GM12878 (cell line): ENCODE results near the gene OR2AT4.

Experiments
- BRCA1 ChIP-seq: IDR thresholded peaks from 2 replicates; pipeline ENCODE4 v1.6.1; 2011; ENCODE audit warnings: low read depth, low read length, improper control_type of control experiment
- CHD4 ChIP-seq: fragments of 200-600 bp; sonication (generic); IDR thresholded peaks from 2 replicates; pipeline ENCODE4 v1.6.1; 2016; ENCODE audit warnings: mild to moderate bottlenecking
- CTCF ChIP-seq, 3 experiments: IDR thresholded peaks in 2 of 3; conservative IDR thresholded peaks in 1 of 3; 2 replicates each; pipeline ENCODE4 v1.5.1; 2011; ENCODE audit warnings: low read depth in 3 of 3, low read length in 3 of 3, mild to moderate bottlenecking in 3 of 3, control low read depth in 2 of 3, moderate library complexity in 2 of 3, inconsistent platforms in 1 of 3, mixed read lengths in 1 of 3; ENCODE audit not compliant: control insufficient read depth in 2 of 3, insufficient read depth in 1 of 3; ENCODE audit errors: extremely low read depth in 1 of 3
- EZH2 ChIP-seq: IDR thresholded peaks from 2 replicates; pipeline ENCODE4 v1.6.1; 2012; ENCODE audit warnings: low read depth, mild to moderate bottlenecking, control low read depth, inconsistent platforms, low read length, borderline replicate concordance; ENCODE audit not compliant: control insufficient read depth
- IRF5 ChIP-seq: fragments of 450-650 bp; IDR thresholded peaks from 2 replicates; pipeline ENCODE4 v1.6.1; 2017; ENCODE audit warnings: borderline replicate concordance
- POLR2A ChIP-seq: IDR thresholded peaks from 2 replicates; pipeline ENCODE4 v1.6.1; 2011; ENCODE audit warnings: low read depth, mild to moderate bottlenecking, low read length
- SIN3A ChIP-seq: IDR thresholded peaks from 2 replicates; pipeline ENCODE4 v1.6.1; 2012; ENCODE audit warnings: low read depth, low read length, improper control_type of control experiment
- SIX5 ChIP-seq: IDR thresholded peaks from 2 replicates; pipeline ENCODE4 v1.6.1; 2011; ENCODE audit warnings: mild to moderate bottlenecking, low read depth, low read length, moderate library complexity; ENCODE audit not compliant: severe bottlenecking
- SMC3 ChIP-seq: IDR thresholded peaks from 2 replicates; pipeline ENCODE4 v1.6.1; 2011; ENCODE audit warnings: low read length, improper control_type of control experiment, borderline replicate concordance
- YY1 ChIP-seq: IDR thresholded peaks from 2 replicates; pipeline ENCODE4 v1.6.1; 2011; ENCODE audit warnings: low read depth, mild to moderate bottlenecking, low read length

- TF ChIP-seq EZH2 (no peak), IRF5 (no peak), YY1 (no peak), CTCF (IDR thresholded peaks at IDR 0.05 in 2 of 3, conservative IDR thresholded peaks at IDR 0.05 in 1 of 3; ENCODE audit: control insufficient read depth in 2 of 3, extremely low read depth in 1 of 3, insufficient read depth in 1 of 3, low read depth in 3 of 3, low read length in 3 of 3) (no peak), SMC3 (no peak), SIN3A (no peak), POLR2A (no peak), BRCA1 (no peak), SIX5 (no peak), CHD4 (no peak)
These were observed 39.0 kb upstream of the OR2AT4 start for GRCh38 chr11:75135651-75136050.
